Measurements from ENCODE around the gene THSD7A.

DNA sequence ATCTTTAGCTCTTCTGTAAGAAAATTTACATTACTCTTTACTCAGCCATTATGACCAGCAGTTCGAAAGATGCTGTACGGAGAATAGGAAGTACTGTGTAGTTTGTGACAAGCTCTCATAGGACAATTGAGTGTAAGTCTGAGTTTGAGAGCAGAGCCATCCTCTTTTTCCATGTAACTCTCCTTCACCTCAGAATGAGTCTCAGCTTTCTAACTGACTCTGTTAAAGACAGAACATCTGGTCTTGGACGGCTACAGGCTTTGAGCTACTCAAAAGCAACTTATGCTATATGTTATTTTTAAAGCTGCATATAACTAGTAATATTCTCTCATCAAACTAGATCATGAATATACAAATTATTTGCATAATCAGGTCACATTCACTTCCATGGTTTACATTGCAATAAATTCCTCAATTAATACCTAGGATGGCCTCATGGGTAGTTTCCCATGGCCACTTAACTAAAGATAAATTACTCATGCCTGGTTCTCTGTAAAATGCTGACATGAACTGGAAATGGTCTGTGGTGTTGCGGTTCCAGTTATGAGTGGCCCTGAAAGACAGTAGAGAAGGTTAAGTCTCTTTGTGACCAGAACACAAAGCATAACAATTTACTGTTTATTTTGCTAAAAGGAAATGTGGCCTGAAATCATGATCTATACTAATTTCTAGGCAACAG, 499.7 kb downstream of the THSD7A start:
- TF ChIP-seq CTCF (IDR thresholded peaks at IDR 0.05; ENCODE audit: poor library complexity, severe bottlenecking) (no peak), EP300 (conservative IDR thresholded peaks at IDR 0.05; ENCODE audit: poor library complexity, severe bottlenecking) (no peak), EZH2 (IDR thresholded peaks at IDR 0.05; ENCODE audit: borderline replicate concordance, insufficient read depth, low read length, poor library complexity, severe bottlenecking) (no peak), REST (IDR thresholded peaks at IDR 0.05; ENCODE audit: borderline replicate concordance) (no peak), POLR2AphosphoS5 (IDR thresholded peaks at IDR 0.05) (no peak), MXI1 (conservative IDR thresholded peaks at IDR 0.05; ENCODE audit: poor library complexity, severe bottlenecking) (no peak), SMC3 (conservative IDR thresholded peaks at IDR 0.05; ENCODE audit: poor library complexity) (no peak), TAF1 (IDR thresholded peaks at IDR 0.05; ENCODE audit: low read depth) (no peak), RAD21 (conservative IDR thresholded peaks at IDR 0.05) (no peak)
